HL-60 (cell line): ENCODE results near the gene SFXN5.

ENCODE experiments used
- GABPA ChIP-seq: IDR thresholded peaks from 2 replicates; pipeline ENCODE4 v1.6.1; 2012; ENCODE audit warnings: low read depth
- POLR2AphosphoS5 ChIP-seq: IDR thresholded peaks from 2 replicates; pipeline ENCODE4 v1.6.1; 2012; ENCODE audit warnings: low read depth
- TF ChIP-seq, protein P1 (sequence below): IDR thresholded peaks from one replicate; pipeline ENCODE4 v1.5.1; 2011; ENCODE audit warnings: low read length, control low read depth, inconsistent platforms; ENCODE audit not compliant: insufficient read depth
- TF ChIP-seq, protein P2 (sequence below): IDR thresholded peaks from 2 replicates; pipeline ENCODE4 v1.6.1; 2012; ENCODE audit warnings: low read depth; ENCODE audit not compliant: insufficient replicate concordance

DNA sequence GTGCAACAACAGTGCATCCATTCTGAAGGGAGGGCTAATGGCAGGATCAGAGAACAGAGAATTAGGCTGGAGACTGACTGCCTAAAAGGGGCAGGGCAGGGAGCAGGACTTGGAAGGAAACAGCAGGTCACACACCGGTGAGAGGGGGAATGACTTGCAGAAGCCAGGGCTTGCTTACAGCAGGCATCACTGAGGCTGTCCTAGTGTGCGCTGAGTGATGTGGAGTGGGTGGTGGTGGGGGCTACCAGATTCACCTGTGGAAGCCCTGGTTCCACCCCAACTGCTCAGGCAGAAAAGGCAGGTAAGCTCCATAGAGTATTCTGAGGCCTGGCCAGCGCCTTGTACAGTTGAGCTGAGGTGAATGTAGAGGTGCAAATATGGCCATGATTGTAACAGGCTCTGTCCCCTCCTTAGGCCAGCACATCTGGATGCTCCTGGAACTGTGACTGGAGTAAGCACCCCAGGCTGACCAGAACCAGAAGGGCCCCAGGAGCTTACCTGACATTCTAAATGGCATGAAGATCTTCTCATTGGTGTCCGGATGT lies 49.4 kb downstream of the SFXN5 start:
- TF ChIP-seq, protein P1, sequence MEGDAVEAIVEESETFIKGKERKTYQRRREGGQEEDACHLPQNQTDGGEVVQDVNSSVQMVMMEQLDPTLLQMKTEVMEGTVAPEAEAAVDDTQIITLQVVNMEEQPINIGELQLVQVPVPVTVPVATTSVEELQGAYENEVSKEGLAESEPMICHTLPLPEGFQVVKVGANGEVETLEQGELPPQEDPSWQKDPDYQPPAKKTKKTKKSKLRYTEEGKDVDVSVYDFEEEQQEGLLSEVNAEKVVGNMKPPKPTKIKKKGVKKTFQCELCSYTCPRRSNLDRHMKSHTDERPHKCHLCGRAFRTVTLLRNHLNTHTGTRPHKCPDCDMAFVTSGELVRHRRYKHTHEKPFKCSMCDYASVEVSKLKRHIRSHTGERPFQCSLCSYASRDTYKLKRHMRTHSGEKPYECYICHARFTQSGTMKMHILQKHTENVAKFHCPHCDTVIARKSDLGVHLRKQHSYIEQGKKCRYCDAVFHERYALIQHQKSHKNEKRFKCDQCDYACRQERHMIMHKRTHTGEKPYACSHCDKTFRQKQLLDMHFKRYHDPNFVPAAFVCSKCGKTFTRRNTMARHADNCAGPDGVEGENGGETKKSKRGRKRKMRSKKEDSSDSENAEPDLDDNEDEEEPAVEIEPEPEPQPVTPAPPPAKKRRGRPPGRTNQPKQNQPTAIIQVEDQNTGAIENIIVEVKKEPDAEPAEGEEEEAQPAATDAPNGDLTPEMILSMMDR: no peak
- no peak for TF ChIP-seq POLR2AphosphoS5
- TF ChIP-seq GABPA: no peak
- TF ChIP-seq, protein P2, sequence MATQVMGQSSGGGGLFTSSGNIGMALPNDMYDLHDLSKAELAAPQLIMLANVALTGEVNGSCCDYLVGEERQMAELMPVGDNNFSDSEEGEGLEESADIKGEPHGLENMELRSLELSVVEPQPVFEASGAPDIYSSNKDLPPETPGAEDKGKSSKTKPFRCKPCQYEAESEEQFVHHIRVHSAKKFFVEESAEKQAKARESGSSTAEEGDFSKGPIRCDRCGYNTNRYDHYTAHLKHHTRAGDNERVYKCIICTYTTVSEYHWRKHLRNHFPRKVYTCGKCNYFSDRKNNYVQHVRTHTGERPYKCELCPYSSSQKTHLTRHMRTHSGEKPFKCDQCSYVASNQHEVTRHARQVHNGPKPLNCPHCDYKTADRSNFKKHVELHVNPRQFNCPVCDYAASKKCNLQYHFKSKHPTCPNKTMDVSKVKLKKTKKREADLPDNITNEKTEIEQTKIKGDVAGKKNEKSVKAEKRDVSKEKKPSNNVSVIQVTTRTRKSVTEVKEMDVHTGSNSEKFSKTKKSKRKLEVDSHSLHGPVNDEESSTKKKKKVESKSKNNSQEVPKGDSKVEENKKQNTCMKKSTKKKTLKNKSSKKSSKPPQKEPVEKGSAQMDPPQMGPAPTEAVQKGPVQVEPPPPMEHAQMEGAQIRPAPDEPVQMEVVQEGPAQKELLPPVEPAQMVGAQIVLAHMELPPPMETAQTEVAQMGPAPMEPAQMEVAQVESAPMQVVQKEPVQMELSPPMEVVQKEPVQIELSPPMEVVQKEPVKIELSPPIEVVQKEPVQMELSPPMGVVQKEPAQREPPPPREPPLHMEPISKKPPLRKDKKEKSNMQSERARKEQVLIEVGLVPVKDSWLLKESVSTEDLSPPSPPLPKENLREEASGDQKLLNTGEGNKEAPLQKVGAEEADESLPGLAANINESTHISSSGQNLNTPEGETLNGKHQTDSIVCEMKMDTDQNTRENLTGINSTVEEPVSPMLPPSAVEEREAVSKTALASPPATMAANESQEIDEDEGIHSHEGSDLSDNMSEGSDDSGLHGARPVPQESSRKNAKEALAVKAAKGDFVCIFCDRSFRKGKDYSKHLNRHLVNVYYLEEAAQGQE: no peak
